HG03135 (cell line): ENCODE measurements around the gene ATP5PD.
"Not testable (repeated sequence)": the region's sequence is repeated elsewhere in the genome, so short reads cannot be mapped to it uniquely, and the experiment has no call there.

Source experiments
- ATAC-seq: cut with Tn5 transposase; IDR thresholded peaks from one replicate; pipeline ENCODE4 v1.9.1; 2021; ENCODE audit warnings: mild to moderate bottlenecking, moderate library complexity; ENCODE audit not compliant: unreplicated experiment

The ATP5PD gene

DNA sequence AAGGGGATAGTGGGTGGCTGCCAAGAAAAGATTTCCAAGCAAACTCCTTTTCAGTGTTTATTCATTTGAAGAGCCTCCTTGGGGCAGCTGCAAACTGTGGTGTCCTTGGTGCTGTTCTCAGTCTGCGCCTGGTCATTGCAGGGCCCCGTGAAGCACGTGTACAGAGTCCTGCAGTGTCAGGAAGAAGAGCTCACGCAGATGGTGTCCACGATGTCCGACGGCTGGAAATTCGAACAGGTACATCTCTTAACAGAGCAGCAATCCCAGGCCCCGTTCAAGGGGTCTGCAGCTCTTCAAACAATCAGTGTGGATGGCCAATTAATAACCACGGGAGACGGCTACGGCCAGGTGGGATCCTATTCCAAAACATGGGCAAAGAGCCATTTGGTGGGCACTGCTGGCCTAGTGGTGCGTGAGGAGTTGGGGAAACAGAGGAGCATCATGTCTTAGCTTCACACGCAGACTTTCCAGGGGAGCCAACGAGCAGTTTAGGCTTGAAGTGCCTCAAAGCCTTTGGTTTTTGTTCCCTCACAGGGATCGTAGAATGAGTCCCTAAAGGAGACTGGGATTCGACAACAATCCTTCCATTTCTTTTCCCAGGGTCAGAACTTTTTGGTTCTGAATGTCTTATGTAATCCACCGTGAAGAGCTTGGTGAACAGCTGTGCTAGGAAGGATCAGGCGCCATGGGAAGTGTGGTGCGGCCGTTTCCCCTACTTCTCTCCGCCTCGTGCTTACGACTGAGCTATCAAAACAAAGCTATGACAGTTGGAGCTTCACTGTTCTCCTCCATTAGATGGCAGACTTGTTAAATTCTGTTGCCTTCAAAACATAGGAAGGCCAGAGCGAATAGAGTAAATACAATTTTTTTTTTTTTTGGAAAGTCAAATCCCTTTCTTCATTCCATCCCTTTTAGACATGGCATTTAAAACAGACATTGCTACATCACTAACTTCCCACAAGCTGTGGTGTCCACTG lies 12.9 kb upstream of the ATP5PD start:
- ATAC-seq = no peak

DNA sequence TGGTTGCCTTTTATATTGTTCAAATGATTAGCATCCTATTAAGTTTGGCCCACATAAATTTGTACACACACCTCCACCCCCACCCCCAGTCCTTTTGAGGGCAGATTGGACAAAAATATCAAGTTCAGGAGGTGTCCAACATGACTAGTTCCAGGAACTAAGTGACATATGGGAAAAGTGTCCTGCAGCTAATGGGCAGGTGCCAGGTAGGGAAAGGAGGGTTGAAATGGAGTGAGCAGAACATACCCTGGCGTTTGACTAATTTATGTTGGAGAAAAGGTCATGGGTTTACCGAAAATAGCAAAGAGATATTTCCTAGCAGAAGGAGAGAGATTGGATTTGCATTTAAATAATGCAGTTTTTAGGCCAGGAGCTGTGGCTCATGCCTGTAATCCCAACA lies 5.2 kb upstream of the ATP5PD start:
- no peak for ATAC-seq

GRCh38 chr17:75049706-75050105 lies 2.9 kb upstream of the ATP5PD start:
- no peak for ATAC-seq

- ATAC-seq = no peak
Measured at GRCh38 chr17:75049057-75049456, 2.3 kb upstream of the ATP5PD start.

DNA sequence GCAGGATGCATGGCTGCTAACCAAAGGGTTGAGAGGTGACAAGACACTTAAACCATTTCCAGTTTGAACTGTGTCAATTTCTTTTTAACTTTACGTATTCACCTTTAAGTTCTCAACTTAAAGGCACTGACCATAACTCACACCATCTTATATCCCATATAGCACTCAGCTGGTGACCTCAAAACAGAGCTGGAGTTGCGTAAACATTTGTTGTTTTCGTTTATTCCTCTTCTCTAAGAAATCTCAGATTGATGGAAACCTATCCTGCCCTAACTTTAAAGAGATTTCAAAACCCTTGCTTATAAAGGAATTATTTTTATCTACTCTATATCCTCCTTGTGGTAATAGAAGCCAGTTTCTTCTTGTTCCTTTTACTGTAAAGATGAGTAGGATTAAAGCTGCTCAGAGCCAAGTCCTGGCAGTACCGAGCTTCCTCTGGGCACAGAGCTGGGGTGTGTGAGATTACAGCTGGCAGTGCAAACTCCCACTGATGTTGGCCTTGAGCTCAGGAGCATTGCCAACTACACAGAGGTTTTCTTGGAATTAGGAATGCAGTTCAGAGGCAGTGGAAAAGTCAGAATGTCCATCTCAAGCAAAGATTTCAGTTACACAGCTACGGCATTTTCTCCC lies 1.6 kb upstream of the ATP5PD start:
- no peak for ATAC-seq

GRCh38 chr17:75047398-75048098 lies 779 bp upstream of the ATP5PD start:
- peak; percentile 15 for ATAC-seq

- not testable (repeated sequence) for ATAC-seq
Measured at GRCh38 chr17:75045946-75046406, 793 bp downstream of the ATP5PD start.

- ATAC-seq = no peak
Measured at GRCh38 chr17:75044716-75045115, 2.1 kb downstream of the ATP5PD start.

GRCh38 chr17:75043789-75044188 lies 3.0 kb downstream of the ATP5PD start:
- ATAC-seq = not testable (repeated sequence)

DNA sequence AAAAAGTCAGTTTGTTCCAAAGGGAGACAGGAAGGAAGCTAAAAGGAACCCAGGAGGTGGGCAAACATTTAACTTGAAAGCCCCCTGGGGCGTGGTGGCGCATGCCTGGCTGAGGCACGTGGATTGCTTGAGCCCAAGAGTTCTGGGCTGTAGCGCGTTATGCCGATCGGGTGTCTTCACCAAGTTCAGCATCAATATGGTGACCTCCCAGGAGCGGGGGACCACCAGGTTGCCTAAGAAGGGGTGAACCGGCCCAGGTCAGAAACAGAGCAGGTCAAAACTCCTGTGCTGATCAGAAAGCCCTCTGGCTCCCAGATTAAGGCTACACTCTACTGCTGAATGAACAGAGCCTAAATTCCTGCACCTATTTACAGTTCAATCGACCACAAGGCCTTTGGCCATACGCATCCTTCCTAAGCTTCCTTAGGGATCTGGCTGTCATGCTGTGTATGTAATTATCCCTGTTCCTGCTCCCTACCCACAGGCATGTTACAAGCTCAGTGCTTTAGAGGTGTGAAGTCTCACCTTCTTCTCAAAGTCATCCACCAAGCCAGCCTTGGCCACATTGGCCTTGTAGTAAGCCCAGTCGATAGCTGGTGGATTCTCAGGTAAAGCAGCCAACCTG lies 5.0 kb downstream of the ATP5PD start:
- ATAC-seq = no peak

GRCh38 chr17:75039238-75039637 lies 7.5 kb downstream of the ATP5PD start:
- ATAC-seq = no peak

DNA sequence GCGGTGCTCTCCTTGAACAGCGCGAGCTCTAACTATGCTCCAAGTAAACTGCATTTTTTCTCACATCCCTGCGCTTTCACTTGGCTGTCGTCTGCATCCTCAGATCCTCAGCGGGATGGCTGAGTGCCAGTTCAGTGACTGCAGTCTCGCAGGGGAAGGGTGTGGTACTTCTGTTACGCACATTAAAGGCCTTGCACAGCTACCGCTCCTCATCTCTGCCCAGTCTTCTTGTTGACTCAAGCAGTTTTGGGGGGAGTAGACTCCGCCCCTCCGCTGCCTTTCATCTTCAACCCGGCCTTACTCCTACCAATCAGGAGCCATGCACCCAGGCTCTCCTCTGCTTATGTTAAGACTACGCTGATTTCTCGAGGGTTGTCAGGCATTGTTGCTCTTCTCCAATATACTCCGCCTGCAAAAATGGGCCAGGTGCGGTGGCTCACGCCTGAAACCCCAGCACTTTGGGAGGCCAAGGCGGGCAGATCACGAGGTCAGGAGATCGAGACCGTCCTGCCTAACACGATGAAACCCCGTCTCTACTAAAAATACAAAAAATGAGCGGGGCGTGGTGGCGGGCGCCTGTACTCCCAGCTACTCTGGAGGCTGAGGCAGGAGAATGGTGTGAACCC lies 10.0 kb downstream of the ATP5PD start:
- ATAC-seq = no peak

DNA sequence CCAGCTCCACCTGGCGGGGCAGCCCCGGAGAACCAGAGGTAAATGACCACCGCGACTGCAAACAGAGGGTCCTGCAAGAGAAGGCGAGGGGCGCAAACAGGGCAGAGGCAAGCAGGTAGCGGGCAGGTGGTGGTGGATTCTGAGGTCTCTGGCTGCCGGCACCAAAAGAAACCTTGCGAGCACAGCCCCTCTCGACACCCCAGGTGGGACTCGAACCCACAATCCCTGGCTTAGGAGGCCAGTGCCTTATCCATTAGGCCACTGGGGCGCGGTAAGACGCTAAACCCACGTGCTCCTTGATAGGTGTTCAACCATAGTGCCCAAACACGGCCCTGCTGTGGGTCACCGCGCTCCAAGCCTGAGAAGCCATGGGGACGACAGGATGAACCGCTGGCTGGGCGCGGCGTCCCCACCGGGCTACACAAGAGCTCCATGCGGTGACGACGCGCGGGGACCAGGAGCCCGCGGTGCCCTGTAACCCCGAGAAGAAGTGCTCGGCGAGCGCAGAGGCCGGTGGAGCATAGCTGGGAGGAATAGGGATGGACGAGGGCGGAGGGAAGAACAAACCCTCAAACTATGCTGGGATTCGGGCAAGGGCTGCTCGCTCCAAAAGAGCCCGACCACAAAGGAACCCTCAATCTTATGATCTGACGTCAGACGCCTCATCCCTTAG lies 12.4 kb downstream of the ATP5PD start:
- peak; percentile 59 for ATAC-seq

DNA sequence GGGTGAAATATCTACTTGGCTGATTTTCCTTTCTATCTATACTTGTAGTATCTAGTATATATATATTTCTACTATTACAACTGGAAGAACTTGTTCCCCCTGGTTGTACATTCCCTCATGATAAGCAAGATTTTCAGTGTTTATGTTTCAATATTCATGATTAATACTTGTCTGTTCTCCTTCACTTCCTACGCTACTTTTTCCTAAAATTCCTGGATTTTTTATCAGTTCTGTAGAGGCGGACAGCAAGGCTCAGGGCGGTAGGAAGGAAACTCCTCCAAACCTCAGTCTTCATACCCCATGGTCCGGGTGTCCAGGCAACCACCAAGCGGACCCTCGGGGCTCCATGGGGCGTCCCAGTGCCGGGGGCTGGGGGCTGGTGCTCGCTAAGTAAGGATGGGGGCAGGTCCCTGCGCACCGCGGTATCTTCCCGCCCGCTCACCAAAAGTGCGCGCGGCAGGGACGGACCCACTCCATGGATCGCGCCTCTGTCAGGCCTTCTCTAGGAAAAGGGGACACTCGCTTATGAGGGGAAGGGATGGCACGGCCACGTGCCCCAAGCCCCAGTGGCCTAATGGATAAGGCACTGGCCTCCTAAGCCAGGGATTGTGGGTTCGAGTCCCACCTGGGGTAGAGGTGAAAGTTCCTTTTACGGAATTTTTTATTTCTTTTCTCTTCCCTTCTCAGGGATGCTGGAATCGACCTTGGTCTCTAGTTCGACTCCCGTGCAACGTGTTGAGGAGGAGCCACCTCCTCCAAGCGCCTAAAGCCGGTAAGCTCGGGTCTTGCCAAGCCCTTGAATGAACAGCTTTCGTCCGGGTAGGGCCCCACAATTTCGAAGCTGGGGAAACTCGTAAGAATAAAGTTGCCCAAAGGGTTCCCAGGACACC lies 13.2 kb downstream of the ATP5PD start:
- ATAC-seq = peak; percentile 40

DNA sequence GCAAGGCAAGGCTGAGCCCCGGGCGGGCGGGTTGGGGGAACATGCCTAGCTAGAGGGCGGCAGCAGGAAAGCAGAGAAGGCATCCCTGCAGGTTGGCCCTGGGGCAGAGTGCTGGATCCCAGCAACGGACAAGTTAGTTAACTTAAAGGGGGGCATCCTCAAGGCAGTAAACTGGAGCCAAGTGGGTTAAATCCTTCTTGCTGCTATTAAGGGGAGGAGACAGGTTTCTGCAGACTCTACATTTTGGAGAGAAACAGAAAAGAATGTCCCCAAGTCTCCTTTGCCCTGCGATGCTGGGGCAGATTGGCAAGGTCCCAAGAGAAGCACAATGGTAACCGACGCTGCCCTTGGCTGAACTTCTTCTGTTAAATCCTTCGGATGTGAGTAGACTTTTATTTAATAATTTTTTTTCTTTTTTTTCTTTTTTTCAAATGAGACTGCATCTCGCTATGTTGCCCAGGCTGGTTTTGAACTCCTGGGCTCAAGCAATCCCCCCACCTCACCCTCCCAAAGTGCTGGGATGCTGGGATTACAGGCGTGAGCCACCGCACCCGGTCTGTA lies 14.0 kb downstream of the ATP5PD start:
- no peak for ATAC-seq

GRCh38 chr17:75031972-75032719 lies 14.6 kb downstream of the ATP5PD start:
- no peak for ATAC-seq

DNA sequence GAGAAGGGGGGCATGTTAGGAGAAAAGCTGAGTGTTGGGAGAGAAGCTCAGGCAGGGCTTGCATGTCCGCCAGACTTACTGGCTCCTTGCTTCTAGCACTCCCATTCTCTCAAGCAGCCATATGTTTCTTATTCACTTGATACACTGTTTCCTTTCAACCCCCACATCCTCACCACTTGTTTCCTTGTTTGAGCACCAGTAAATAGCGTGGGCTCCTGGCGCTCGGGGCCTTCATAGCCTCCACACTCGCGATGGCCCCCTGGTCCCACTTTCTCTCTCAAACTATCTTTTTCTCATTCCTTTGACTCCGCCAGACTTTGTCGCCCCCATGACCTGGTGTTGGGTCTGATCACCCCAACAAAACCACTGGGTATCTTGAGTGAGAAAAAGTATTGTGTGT lies 16.6 kb downstream of the ATP5PD start:
- no peak for ATAC-seq

DNA sequence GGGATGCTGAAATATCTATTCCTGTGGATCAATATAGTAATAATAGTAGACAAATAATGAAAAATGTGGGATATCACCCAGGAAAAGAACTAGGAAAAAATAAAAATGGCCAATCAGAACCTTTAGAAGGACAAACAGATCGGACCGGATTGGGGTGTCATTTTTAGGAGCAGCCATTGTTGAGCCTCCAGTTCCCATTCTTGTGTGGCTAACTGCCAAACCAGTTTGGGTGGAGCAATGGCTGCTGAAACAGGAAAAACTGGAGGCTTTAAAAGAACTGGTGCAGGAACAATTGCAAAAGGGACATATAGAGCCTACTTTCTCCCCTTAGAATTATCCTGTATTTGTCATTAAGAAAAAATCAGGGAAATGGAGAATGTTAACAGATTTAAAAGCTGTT lies 20.1 kb downstream of the ATP5PD start:
- not testable (repeated sequence) for ATAC-seq
